HepG2 (cell line): ENCODE data around the gene BPHL. TPM values are rescaled to one million over a fixed set of nuclear protein-coding genes. Genes with fewer than 3 reads are reported as not detected.

Source experiments
- AGO2 ChIP-seq: fragments of 200-400 bp; formaldehyde crosslinking; optimal IDR thresholded peaks from 2 replicates; pipeline ENCODE3; 2017; ENCODE audit warnings: mild to moderate bottlenecking, low read depth, low read length, moderate library complexity
- ESRRA ChIP-seq: sonication (generic); formaldehyde crosslinking; IDR thresholded peaks from 2 replicates; pipeline ENCODE4 v1.5.1; 2020; ENCODE audit warnings: mild to moderate bottlenecking, low read depth, missing genetic modification reagents
- KAT8 ChIP-seq: IDR thresholded peaks from 2 replicates; pipeline ENCODE4 v1.6.1; 2016; ENCODE audit warnings: missing genetic modification reagents, missing compliant biosample characterization
- KLF16 ChIP-seq, 2 experiments: sonication (generic) in 1 of 2; formaldehyde crosslinking in 1 of 2; IDR thresholded peaks; 2 replicates each; pipeline versions ENCODE4 v1.6.1 to v1.8.0; 2016 to 2023; ENCODE audit warnings: missing genetic modification reagents in 2 of 2, missing compliant biosample characterization in 1 of 2
- MAFF ChIP-seq: IDR thresholded peaks from 2 replicates; pipeline ENCODE4 v1.6.1; 2011; ENCODE audit warnings: low read depth, low read length, improper control_type of control experiment
- MAFG ChIP-seq: sonication (generic); formaldehyde crosslinking; IDR thresholded peaks from 2 replicates; pipeline ENCODE4 v1.5.1; 2020; ENCODE audit warnings: mild to moderate bottlenecking, missing genetic modification reagents
- MIER3 ChIP-seq: IDR thresholded peaks from 2 replicates; pipeline ENCODE4 v1.6.1; 2016; ENCODE audit warnings: missing compliant biosample characterization, borderline replicate concordance
- NR0B2 ChIP-seq: sonication (generic); formaldehyde crosslinking; IDR thresholded peaks from 2 replicates; pipeline ENCODE4 v1.4.0; 2020; ENCODE audit warnings: mild to moderate bottlenecking, missing genetic modification reagents
- PAX8 ChIP-seq: sonication (generic); formaldehyde crosslinking; IDR thresholded peaks from 2 replicates; pipeline ENCODE4 v1.8.0; 2022; ENCODE audit warnings: mild to moderate bottlenecking, missing genetic modification reagents, borderline replicate concordance
- REXO4 ChIP-seq: sonication (generic); formaldehyde crosslinking; IDR thresholded peaks from 2 replicates; pipeline ENCODE4 v1.8.0; 2022; ENCODE audit warnings: missing genetic modification reagents, mild to moderate bottlenecking, borderline replicate concordance
- SCMH1 ChIP-seq: sonication (generic); formaldehyde crosslinking; IDR thresholded peaks from 2 replicates; pipeline ENCODE4 v1.9.0; 2021; ENCODE audit warnings: missing genetic modification reagents, mild to moderate bottlenecking, borderline replicate concordance
- SMAD1 ChIP-seq: sonication (generic); formaldehyde crosslinking; IDR thresholded peaks from 2 replicates; pipeline ENCODE4 v1.4.0; 2020; ENCODE audit warnings: missing genetic modification reagents, low read depth, mild to moderate bottlenecking, borderline replicate concordance
- TEAD3 ChIP-seq: optimal IDR thresholded peaks from 2 replicates; pipeline ENCODE3; 2016; ENCODE audit warnings: borderline replicate concordance
- TRIM24 ChIP-seq: sonication (generic); formaldehyde crosslinking; IDR thresholded peaks from 2 replicates; pipeline ENCODE4 v1.8.0; 2022; ENCODE audit warnings: mild to moderate bottlenecking, missing genetic modification reagents
- YY1 ChIP-seq: IDR thresholded peaks from 2 replicates; pipeline ENCODE4 v1.6.1; 2011; ENCODE audit warnings: low read length, low read depth, moderate library complexity, mild to moderate bottlenecking; ENCODE audit not compliant: insufficient read depth, insufficient replicate concordance
- ZBTB43 ChIP-seq: sonication (generic); formaldehyde crosslinking; conservative IDR thresholded peaks from 2 replicates; pipeline ENCODE4 v1.4.0; 2020; ENCODE audit warnings: missing genetic modification reagents
- ZBTB7B ChIP-seq: sonication (generic); formaldehyde crosslinking; IDR thresholded peaks from 2 replicates; pipeline ENCODE4 v1.4.0; 2020; ENCODE audit warnings: missing genetic modification reagents
- ZHX2 ChIP-seq, 2 experiments: sonication (generic) in 1 of 2; formaldehyde crosslinking in 1 of 2; IDR thresholded peaks; 2 replicates each; pipeline versions ENCODE4 v1.6.1 to v1.9.0; 2014 to 2022; ENCODE audit warnings: antibody characterized with exemption in 1 of 2, borderline replicate concordance in 1 of 2, inconsistent platforms in 1 of 2, low read depth in 1 of 2, missing genetic modification reagents in 1 of 2
- ZNF605 ChIP-seq: sonication (generic); formaldehyde crosslinking; IDR thresholded peaks from 2 replicates; pipeline ENCODE4 v1.8.0; 2022; ENCODE audit warnings: mild to moderate bottlenecking, missing genetic modification reagents
- ZSCAN25 ChIP-seq: sonication (generic); formaldehyde crosslinking; IDR thresholded peaks from 2 replicates; pipeline ENCODE4 v1.8.0; 2022; ENCODE audit warnings: mild to moderate bottlenecking, missing genetic modification reagents
- polyA plus RNA-seq, 8 experiments: library from polyadenylated mRNA; depleted of rRNA in 3 of 8; stranded (reverse) in 7 of 8; unstranded in 1 of 8; fragments of >200 nt; fragmentation: Illumina TruSeq in 4 of 8; extraction: Trizol in 4 of 8; gene quantifications; 2 replicates each; pipeline versions ENCODE4 v1.2.1 to v1.2.3, GENCODE V29; 2011 to 2016; ENCODE audit warnings: low read depth in 4 of 8, missing spikeins in 1 of 8, mixed read lengths in 1 of 8; ENCODE audit not compliant: insufficient read depth in 1 of 8
- total RNA-seq, 5 experiments: library from RNA; depleted of rRNA; stranded (reverse); fragments of >200 nt; fragmentation: Illumina TruSeq; extraction: Trizol; gene quantifications; 2 replicates each; pipeline ENCODE4 v1.2.3, GENCODE V29; 2016; ENCODE audit warnings: low read depth in 1 of 5

BPHL gene
- total and polyA plus RNA-seq, 2 of the 13 experiments (the other 11 are each of a cell fraction or from before 2014, with no cell fraction given), result 37.8 to 39.5 TPM

- TF ChIP-seq ZHX2 (IDR thresholded peaks at IDR 0.05; ENCODE audit: low read depth), result no peak
- no peak for TF ChIP-seq ZHX2 (CRISPR knock-in tag; IDR thresholded peaks at IDR 0.05; ENCODE audit: borderline replicate concordance)
- TF ChIP-seq ESRRA, result peak; percentile 68; the same call in 1 of the 2 replicates
- no peak for TF ChIP-seq MAFF
- TF ChIP-seq TRIM24 (CRISPR knock-in tag), result no peak
- TF ChIP-seq MIER3, result no peak; the same call in 1 of the 2 replicates
- peak; percentile 91 for TF ChIP-seq REXO4
- TF ChIP-seq ZNF605 (CRISPR knock-in tag), result peak; percentile 13; the same call in 1 of the 2 replicates
- TF ChIP-seq ZBTB7B, result peak; percentile 95
- peak; percentile 41 for TF ChIP-seq TEAD3 (CRISPR knock-in tag)
- TF ChIP-seq SCMH1 (CRISPR knock-in tag), result no peak
- TF ChIP-seq YY1, result peak; percentile 70
- TF ChIP-seq AGO2, result peak; percentile 32
- peak; percentile 80; the same call in 1 of the 2 replicates for TF ChIP-seq NR0B2 (CRISPR knock-in tag)
- 0 out of 2 replicates have a peak, but pooled peaks have one; percentile 52 for TF ChIP-seq KAT8
- TF ChIP-seq ZSCAN25 (CRISPR knock-in tag), result peak; percentile 44; the same call in 1 of the 2 replicates
- TF ChIP-seq ZBTB43 (CRISPR knock-in tag), result peak; percentile 59; the same call in 1 of the 2 replicates
- no peak for TF ChIP-seq MAFG (CRISPR knock-in tag)
- 0 out of 2 replicates have a peak, but pooled peaks have one; percentile 91 for TF ChIP-seq PAX8 (CRISPR knock-in tag)
- no peak; a peak in 1 of 4 replicates for TF ChIP-seq KLF16 (CRISPR knock-in tag; IDR thresholded peaks at IDR 0.05)
- TF ChIP-seq SMAD1 (CRISPR knock-in tag), result peak; percentile 81; the same call in 1 of the 2 replicates
These were observed 38.8 kb downstream of the BPHL start, which contains the start of gene TUBB2A (continued) for GRCh38 chr6:3157131-3157933.
